Astrocyte (in vitro differentiated cells and primary cell): Measurements from ENCODE around the gene GDF2. TPM values are rescaled to one million over a fixed set of nuclear protein-coding genes. Genes with fewer than 3 reads are reported as not detected.

Source experiments
- DNase-seq: peaks from one replicate; pipeline ENCODE4 v3.0.0-alpha.2; 2010; ENCODE audit warnings: low read depth
- FAIRE-seq: peaks from 2 replicates; lab custom pipeline; 2011; peaks lifted over from hg19 to GRCh38; lab: Jason Lieb, UNC
- H2AFZ ChIP-seq: 2 replicates; pipeline ENCODE4 v1.6.0; 2012; ENCODE audit warnings: low read depth, low read length, inconsistent platforms
- H3K27ac ChIP-seq: 2 replicates; pipeline ENCODE4 v1.5.1; 2011; ENCODE audit warnings: low read depth, low read length, inconsistent platforms
- H3K27me3 ChIP-seq: 2 replicates; pipeline ENCODE4 v1.6.0; 2011; ENCODE audit warnings: low read length, inconsistent platforms; ENCODE audit not compliant: insufficient read depth
- H3K36me3 ChIP-seq: 2 replicates; pipeline ENCODE4 v1.5.1; 2011; ENCODE audit warnings: low read length, inconsistent platforms; ENCODE audit not compliant: insufficient read depth
- H3K4me1 ChIP-seq: 2 replicates; pipeline ENCODE4 v1.5.1; 2011; ENCODE audit warnings: low read length, inconsistent platforms; ENCODE audit not compliant: insufficient read depth
- H3K4me2 ChIP-seq: 2 replicates; pipeline ENCODE4 v1.6.0; 2012; ENCODE audit warnings: low read length, inconsistent platforms
- H3K4me3 ChIP-seq: 2 replicates; pipeline ENCODE4 v1.5.1; 2011; ENCODE audit warnings: low read depth, mild to moderate bottlenecking, low read length, inconsistent platforms; ENCODE audit not compliant: insufficient read depth
- H3K79me2 ChIP-seq: 2 replicates; pipeline ENCODE4 v1.6.0; 2012; ENCODE audit warnings: mild to moderate bottlenecking, low read length, inconsistent platforms; ENCODE audit not compliant: insufficient read depth
- H3K9ac ChIP-seq: 2 replicates; pipeline ENCODE4 v1.6.0; 2012; ENCODE audit warnings: mild to moderate bottlenecking, low read length, inconsistent platforms
- H3K9me3 ChIP-seq: 2 replicates; pipeline ENCODE4 v1.5.1; 2012; ENCODE audit warnings: low read depth, mild to moderate bottlenecking, low read length, inconsistent platforms; ENCODE audit not compliant: insufficient read depth
- H4K20me1 ChIP-seq: 2 replicates; pipeline ENCODE4 v1.6.0; 2012; ENCODE audit warnings: low read length, inconsistent platforms; ENCODE audit not compliant: insufficient read depth
- H3K27ac Mint-ChIP-seq: one replicate; pipeline ENCODE4 v1.8.0; 2021; ENCODE audit warnings: mild to moderate bottlenecking, mixed read lengths; ENCODE audit not compliant: unreplicated experiment
- H3K27me3 Mint-ChIP-seq: one replicate; pipeline ENCODE4 v1.8.0; 2021; ENCODE audit warnings: low read depth, mixed read lengths; ENCODE audit not compliant: unreplicated experiment
- H3K36me3 Mint-ChIP-seq: one replicate; pipeline ENCODE4 v1.8.0; 2021; ENCODE audit warnings: low read depth, mixed read lengths; ENCODE audit not compliant: unreplicated experiment
- H3K4me1 Mint-ChIP-seq: one replicate; pipeline ENCODE4 v1.8.0; 2021; ENCODE audit warnings: low read depth, mixed read lengths; ENCODE audit not compliant: unreplicated experiment
- H3K4me3 Mint-ChIP-seq: one replicate; pipeline ENCODE4 v1.8.0; 2021; ENCODE audit warnings: mild to moderate bottlenecking, moderate library complexity, mixed read lengths; ENCODE audit not compliant: unreplicated experiment
- H3K9me3 Mint-ChIP-seq: one replicate; pipeline ENCODE4 v1.8.0; 2021; ENCODE audit warnings: mild to moderate bottlenecking, mixed read lengths; ENCODE audit not compliant: unreplicated experiment
- EZH2 ChIP-seq: IDR thresholded peaks from 2 replicates; pipeline ENCODE4 v1.6.1; 2012; ENCODE audit warnings: mild to moderate bottlenecking, low read length, inconsistent platforms; ENCODE audit not compliant: insufficient read depth
- total RNA-seq: library from RNA; stranded (reverse); gene quantifications from 2 replicates; pipeline ENCODE4 v1.2.1, GENCODE V29; 2021
- TF ChIP-seq, protein P1 (sequence below): IDR thresholded peaks from 2 replicates; pipeline ENCODE4 v1.5.1; 2011; ENCODE audit warnings: low read depth, mild to moderate bottlenecking, inconsistent platforms, low read length, moderate library complexity; ENCODE audit not compliant: insufficient read depth

The GDF2 gene
- total RNA-seq, 1 donor from 2014 or later, result not detected

DNA sequence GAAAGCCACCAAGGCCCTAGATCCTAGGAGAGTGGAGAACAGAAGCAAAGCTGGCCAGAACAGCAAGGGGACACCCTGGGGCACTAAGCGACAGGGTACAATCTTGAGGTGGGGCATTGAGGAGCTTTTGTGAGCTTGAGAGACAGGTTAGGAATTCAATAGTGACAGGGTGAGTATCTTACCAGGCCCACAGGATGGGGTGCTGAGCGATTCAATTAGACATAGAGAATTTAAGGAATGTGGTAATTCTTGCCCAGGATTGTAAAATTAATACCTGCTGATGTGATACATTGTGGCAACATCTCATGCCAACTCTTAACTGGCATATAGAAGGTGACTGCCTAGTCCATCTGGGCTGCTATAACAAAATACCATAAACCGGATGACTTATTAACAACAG, 39.9 kb downstream of the GDF2 start:
- Histone ChIP-seq H3K4me3 (no peak overlapping the region), H3K9ac (no peak overlapping the region), H3K9me3 (no peaks in the 10 kb centered on the region), H4K20me1 (no peaks in the 10 kb centered on the region), H3K4me2 (no peak overlapping the region), H3K36me3 (no peaks in the 10 kb centered on the region), H2AFZ (no peak overlapping the region), H3K27ac (no peak overlapping the region), H3K4me1 (no peaks in the 10 kb centered on the region), H3K27me3 (no peaks in the 10 kb centered on the region), H3K79me2 (no peaks in the 10 kb centered on the region)
- H3K36me3 Mint-ChIP-seq, result peaks cover 2% of the 10 kb centered on the region
- FAIRE-seq (no peak), DNase-seq (no peak)
- H3K9me3 Mint-ChIP-seq, result peaks cover 3% of the 10 kb centered on the region
- no peak overlapping the region for H3K27ac Mint-ChIP-seq
- peaks cover 27% of the 10 kb centered on the region for H3K27me3 Mint-ChIP-seq
- TF ChIP-seq EZH2, result no peak
- TF ChIP-seq, protein P1, sequence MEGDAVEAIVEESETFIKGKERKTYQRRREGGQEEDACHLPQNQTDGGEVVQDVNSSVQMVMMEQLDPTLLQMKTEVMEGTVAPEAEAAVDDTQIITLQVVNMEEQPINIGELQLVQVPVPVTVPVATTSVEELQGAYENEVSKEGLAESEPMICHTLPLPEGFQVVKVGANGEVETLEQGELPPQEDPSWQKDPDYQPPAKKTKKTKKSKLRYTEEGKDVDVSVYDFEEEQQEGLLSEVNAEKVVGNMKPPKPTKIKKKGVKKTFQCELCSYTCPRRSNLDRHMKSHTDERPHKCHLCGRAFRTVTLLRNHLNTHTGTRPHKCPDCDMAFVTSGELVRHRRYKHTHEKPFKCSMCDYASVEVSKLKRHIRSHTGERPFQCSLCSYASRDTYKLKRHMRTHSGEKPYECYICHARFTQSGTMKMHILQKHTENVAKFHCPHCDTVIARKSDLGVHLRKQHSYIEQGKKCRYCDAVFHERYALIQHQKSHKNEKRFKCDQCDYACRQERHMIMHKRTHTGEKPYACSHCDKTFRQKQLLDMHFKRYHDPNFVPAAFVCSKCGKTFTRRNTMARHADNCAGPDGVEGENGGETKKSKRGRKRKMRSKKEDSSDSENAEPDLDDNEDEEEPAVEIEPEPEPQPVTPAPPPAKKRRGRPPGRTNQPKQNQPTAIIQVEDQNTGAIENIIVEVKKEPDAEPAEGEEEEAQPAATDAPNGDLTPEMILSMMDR, result no peak
- H3K4me1 Mint-ChIP-seq, result no peaks in the 10 kb centered on the region
- no peak overlapping the region for H3K4me3 Mint-ChIP-seq

DNA sequence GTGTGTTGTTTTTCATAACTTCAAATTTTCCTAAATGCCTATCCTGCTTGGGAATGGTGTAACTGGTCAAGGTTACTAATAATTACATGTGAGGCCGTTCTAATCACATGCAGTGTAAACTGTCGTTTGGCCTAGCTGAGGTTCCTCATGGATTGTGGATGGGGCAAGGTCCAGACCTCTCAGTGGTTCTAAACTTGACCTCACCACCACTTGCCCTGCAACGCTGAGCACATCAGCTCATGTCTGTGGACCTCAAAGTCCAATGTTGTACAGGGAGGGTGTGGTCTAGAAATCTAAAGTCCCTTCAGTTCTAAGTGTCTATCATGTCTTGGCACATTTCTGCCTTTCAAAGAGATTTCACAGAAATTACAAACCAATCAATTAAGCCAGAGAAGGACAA, 41.5 kb downstream of the GDF2 start:
- Mint-ChIP-seq H3K9me3 (peaks cover 3% of the 10 kb centered on the region), H3K36me3 (peaks cover 3% of the 10 kb centered on the region), H3K4me3 (no peak overlapping the region), H3K27ac (no peak overlapping the region), H3K27me3 (peaks cover 27% of the 10 kb centered on the region), H3K4me1 (no peaks in the 10 kb centered on the region)
- no peak for DNase-seq
- Histone ChIP-seq H3K9ac (no peak overlapping the region), H3K4me2 (no peak overlapping the region), H3K27me3 (no peaks in the 10 kb centered on the region), H3K4me3 (no peak overlapping the region), H4K20me1 (no peaks in the 10 kb centered on the region), H3K79me2 (no peaks in the 10 kb centered on the region), H3K27ac (no peak overlapping the region), H2AFZ (no peak overlapping the region), H3K4me1 (no peaks in the 10 kb centered on the region), H3K9me3 (no peaks in the 10 kb centered on the region), H3K36me3 (no peaks in the 10 kb centered on the region)
- no peak for FAIRE-seq
- TF ChIP-seq, protein P1, result no peak
- TF ChIP-seq EZH2, result no peak

DNA sequence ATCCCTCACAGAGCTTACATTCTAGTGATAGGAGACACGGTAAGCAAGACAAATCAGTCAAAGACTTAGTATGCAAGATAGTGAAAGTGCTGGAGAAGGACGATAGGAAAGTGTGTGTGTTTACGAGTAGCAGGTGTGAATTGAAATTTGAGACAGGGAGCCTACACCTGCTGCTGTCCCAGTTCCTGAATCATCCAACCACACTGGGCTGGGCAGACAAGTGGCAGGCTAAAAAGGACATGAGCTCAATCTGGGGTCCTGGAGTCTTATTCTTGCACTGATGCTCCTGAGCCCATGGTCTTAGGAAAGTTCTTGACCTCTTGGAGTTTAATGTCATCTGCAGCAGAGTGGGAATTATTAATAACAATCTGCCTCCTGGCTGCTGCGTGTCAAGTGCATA, 42.1 kb downstream of the GDF2 start:
- no peak overlapping the region for H3K4me3 Mint-ChIP-seq
- no peak overlapping the region for H3K4me3 ChIP-seq
- no peaks in the 10 kb centered on the region for H4K20me1 ChIP-seq
- no peaks in the 10 kb centered on the region for H3K9me3 ChIP-seq
- H3K9ac ChIP-seq, result no peak overlapping the region
- no peaks in the 10 kb centered on the region for H3K27me3 ChIP-seq
- H3K4me1 Mint-ChIP-seq, result no peaks in the 10 kb centered on the region
- H2AFZ ChIP-seq, result no peak overlapping the region
- H3K79me2 ChIP-seq, result no peaks in the 10 kb centered on the region
- peaks cover 3% of the 10 kb centered on the region for H3K36me3 Mint-ChIP-seq
- peaks cover 3% of the 10 kb centered on the region for H3K9me3 Mint-ChIP-seq
- no peak overlapping the region for H3K4me2 ChIP-seq
- DNase-seq (no peak), FAIRE-seq (no peak)
- H3K27me3 Mint-ChIP-seq, result peaks cover 29% of the 10 kb centered on the region
- no peaks in the 10 kb centered on the region for H3K36me3 ChIP-seq
- H3K27ac Mint-ChIP-seq, result no peak overlapping the region
- TF ChIP-seq EZH2, result no peak
- TF ChIP-seq, protein P1, result no peak
- no peaks in the 10 kb centered on the region for H3K4me1 ChIP-seq
- H3K27ac ChIP-seq, result no peak overlapping the region
